AG20443 (cell line): ENCODE measurements around the gene CDH13.

Experiments used
- DNase-seq: peaks from one replicate; pipeline ENCODE4 v3.0.0; 2012; ENCODE audit warnings: low spot score, mixed read lengths

Gene CDH13

GRCh38 chr16:83307594-83307992 is 680.8 kb downstream of the CDH13 start:
- DNase-seq = no peak

GRCh38 chr16:83308414-83308813 is 681.6 kb downstream of the CDH13 start:
- DNase-seq = no peak

GRCh38 chr16:83310816-83311215 is 684.0 kb downstream of the CDH13 start:
- DNase-seq = no peak

- peak; percentile 25 for DNase-seq
Measured at GRCh38 chr16:83312015-83312717, 685.4 kb downstream of the CDH13 start.

GRCh38 chr16:83312718-83313245 is 686.0 kb downstream of the CDH13 start:
- no peak for DNase-seq

- no peak for DNase-seq
Measured at GRCh38 chr16:83315271-83315670, 688.5 kb downstream of the CDH13 start.

- no peak for DNase-seq
Measured at GRCh38 chr16:83316458-83316857, 689.7 kb downstream of the CDH13 start.

- DNase-seq = no peak
Measured at GRCh38 chr16:83318390-83318789, 691.6 kb downstream of the CDH13 start.

GRCh38 chr16:83328936-83329335 is 702.2 kb downstream of the CDH13 start:
- DNase-seq = peak; percentile 34

- DNase-seq = no peak
Measured at GRCh38 chr16:83329441-83329840, 702.7 kb downstream of the CDH13 start.

GRCh38 chr16:83330251-83330650 is 703.5 kb downstream of the CDH13 start:
- DNase-seq = no peak

GRCh38 chr16:83335076-83335475 is 708.3 kb downstream of the CDH13 start:
- no peak for DNase-seq

- DNase-seq = peak; percentile 64
Measured at GRCh38 chr16:83336603-83337002, 709.8 kb downstream of the CDH13 start.

GRCh38 chr16:83338138-83338537 is 711.4 kb downstream of the CDH13 start:
- no peak for DNase-seq

- no peak for DNase-seq
Measured at GRCh38 chr16:83338941-83339340, 712.2 kb downstream of the CDH13 start.

- DNase-seq = peak; percentile 79
Measured at GRCh38 chr16:83343935-83344366, 717.2 kb downstream of the CDH13 start.

GRCh38 chr16:83345846-83346640 is 719.3 kb downstream of the CDH13 start:
- no peak for DNase-seq

GRCh38 chr16:83348991-83349390 is 722.2 kb downstream of the CDH13 start:
- DNase-seq = no peak

GRCh38 chr16:83350481-83350880 is 723.7 kb downstream of the CDH13 start:
- DNase-seq = no peak

GRCh38 chr16:83351846-83352245 is 725.1 kb downstream of the CDH13 start:
- DNase-seq = peak; percentile 76

- no peak for DNase-seq
Measured at GRCh38 chr16:83353241-83353640, 726.5 kb downstream of the CDH13 start.

- no peak for DNase-seq
Measured at GRCh38 chr16:83354015-83354414, 727.2 kb downstream of the CDH13 start.

GRCh38 chr16:83355570-83356218 is 728.9 kb downstream of the CDH13 start:
- no peak for DNase-seq
